Coronary artery (tissue), 2 donors: Measurements from ENCODE around the gene SNU13.

ENCODE experiments used
- DNase-seq: peaks from one replicate; pipeline ENCODE4 v3.0.0-alpha.2; 2017; ENCODE audit warnings: low spot score
- H3K27ac ChIP-seq, 2 donors: fragments of 200-600 bp; sonication (generic); one replicate each; pipeline ENCODE4 v1.5.1; 2016 to 2019
- H3K4me3 ChIP-seq: fragments of 200-600 bp; sonication (generic); 2 replicates; pipeline ENCODE4 v1.5.1; 2016; ENCODE audit warnings: mild to moderate bottlenecking, moderate library complexity
- TF ChIP-seq, protein P1 (sequence below): fragments of 200-600 bp; sonication (generic); IDR thresholded peaks from one replicate; pipeline ENCODE4 v1.5.1; 2019; ENCODE audit warnings: antibody characterized with exemption

The SNU13 gene

DNA sequence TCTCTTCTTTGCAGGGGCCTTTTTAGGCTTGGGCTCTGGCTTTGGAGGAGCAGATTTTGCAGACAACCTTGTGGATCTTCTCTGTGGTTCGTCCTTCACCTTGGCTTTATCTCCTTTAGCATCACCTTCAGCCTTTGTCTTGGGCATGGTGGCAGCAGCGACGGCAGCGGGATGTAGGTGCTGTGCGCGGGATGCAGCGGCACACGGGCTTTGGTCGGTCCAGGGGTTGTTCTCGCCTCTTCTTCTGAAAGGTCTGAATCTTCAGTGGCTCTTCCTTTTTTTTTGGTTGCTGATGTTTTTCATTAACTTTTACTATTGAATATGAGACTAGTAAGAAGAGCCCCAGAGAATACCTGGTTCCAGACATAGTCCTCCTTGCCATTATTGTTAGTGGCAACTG lies 20.7 kb upstream of the SNU13 start:
- TF ChIP-seq, protein P1, sequence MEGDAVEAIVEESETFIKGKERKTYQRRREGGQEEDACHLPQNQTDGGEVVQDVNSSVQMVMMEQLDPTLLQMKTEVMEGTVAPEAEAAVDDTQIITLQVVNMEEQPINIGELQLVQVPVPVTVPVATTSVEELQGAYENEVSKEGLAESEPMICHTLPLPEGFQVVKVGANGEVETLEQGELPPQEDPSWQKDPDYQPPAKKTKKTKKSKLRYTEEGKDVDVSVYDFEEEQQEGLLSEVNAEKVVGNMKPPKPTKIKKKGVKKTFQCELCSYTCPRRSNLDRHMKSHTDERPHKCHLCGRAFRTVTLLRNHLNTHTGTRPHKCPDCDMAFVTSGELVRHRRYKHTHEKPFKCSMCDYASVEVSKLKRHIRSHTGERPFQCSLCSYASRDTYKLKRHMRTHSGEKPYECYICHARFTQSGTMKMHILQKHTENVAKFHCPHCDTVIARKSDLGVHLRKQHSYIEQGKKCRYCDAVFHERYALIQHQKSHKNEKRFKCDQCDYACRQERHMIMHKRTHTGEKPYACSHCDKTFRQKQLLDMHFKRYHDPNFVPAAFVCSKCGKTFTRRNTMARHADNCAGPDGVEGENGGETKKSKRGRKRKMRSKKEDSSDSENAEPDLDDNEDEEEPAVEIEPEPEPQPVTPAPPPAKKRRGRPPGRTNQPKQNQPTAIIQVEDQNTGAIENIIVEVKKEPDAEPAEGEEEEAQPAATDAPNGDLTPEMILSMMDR = no peak
- Histone ChIP-seq H3K4me3 (no peak overlapping the region), H3K27ac (no peak overlapping the region)
- DNase-seq = no peak

DNA sequence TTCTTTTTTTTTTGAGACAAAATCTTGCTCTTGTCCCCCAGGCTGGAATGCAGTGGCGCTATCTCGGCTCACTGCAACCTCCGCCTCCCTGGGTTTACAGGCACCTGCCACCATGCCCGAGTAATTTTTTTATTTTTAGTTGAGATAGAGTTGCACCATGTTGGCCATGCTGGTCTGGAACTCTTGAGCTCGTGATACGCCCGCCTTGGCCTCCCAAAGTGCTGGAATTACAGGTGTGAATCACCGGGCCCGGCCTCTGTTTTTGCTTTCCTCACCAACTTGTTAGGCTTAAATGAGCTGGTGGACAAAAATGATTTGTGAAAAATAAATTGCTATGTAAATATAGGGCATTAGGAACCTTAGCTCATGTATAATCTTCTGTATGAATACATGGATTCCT lies 14.1 kb upstream of the SNU13 start:
- DNase-seq = no peak
- H3K27ac ChIP-seq = no peak overlapping the region
- no peak overlapping the region for H3K4me3 ChIP-seq
- TF ChIP-seq, protein P1 = no peak

DNA sequence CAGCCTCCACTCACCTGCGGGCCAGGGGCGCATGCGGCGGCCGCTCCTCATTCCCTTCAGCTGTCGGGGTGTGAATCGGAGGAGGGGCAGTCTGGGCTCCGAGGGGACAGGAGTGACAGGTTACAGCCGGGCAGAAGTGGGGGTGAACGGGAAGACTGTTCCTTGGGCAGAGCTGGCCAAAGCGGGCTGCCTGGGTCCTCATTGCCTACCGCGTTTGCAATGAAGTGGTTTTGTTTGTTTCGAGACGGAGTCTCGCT lies 11.4 kb upstream of the SNU13 start:
- no peak overlapping the region for H3K27ac ChIP-seq
- DNase-seq = no peak
- TF ChIP-seq, protein P1 = no peak
- H3K4me3 ChIP-seq = no peak overlapping the region

DNA sequence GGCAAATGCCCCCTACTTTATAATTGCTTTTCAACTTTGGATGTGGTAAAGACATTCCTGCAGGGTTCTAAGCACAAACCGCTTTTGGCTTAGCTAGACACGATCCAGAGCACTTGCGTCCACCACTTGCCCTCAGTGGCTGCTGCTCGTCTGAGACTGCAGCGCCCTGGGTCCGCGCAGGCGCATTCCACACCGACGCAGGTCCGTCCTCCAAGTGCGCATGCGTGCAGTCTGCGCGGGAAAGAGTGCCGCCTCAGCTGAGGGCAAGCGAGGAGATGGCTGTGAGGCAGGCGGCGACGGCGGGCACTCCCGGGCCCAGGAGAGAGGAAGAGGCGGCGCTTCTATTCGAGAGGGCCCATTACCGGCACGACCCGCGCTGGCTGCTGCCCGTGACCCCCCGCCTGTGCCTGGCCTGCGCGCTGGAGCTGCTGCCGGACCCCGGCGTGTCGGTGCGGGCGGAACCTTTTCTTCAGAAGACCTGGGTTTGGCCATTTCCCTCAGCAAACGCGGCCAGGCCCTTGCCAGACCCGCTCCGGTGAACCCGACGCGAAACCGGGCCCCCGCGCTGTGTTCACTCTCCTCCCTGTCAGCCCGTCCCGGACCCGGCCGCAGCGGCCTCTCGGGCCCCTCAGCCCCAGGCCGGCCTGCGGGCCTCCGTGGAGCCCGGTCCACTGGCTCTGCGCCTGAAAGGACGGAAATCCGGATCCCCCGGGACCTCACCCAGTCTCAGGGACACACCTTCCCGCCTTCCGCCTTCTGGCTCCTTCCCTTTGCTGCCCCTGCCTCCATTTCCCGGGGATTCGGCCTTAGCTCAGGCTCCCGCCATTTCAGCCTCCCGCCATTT lies 10.8 kb upstream of the SNU13 start, which contains the start of gene MEI1:
MEI1 (plus strand) TSS at position 240 of the 844 bp plus-strand sequence; CDS start at position 276, 36 bp downstream.
- TF ChIP-seq, protein P1 = no peak
- no peak within 1 kb of the TSS for H3K27ac ChIP-seq
- H3K4me3 ChIP-seq = peak within 1 kb of the TSS; percentile 46
- DNase-seq = no peak

DNA sequence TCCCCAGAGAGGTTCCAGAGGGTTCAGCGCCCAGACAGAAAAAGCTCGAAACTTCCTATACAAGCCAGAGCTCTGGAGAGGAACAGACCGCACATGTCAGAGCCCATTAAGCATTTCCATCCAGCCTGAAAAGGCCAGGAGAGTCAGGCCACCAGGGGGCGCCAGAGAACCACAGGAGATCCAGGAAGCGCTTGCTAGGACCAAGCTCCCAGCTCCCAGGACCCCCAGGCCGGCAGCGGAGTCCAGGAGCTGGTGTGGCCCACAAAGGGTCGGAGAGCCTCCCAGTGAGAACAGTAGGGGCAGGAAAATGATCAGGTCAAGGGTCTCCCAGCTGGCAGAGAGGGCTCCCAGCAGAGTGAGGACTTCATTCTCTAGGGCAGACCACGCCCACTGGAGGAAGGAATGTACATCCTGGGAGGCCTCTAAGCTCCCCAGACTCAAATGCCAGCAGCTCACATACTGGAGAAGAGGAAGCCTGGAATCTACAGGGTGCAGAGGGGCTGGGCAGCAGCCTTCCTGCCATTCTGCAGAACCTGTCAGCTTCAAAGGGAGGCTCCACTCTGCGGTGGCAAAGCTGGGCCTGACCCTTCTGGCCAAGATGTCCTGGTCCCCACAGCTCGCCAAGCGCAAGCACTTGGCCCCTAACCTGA lies 8.6 kb upstream of the SNU13 start:
- peak overlapping the region; percentile 54 for H3K4me3 ChIP-seq
- peak; percentile 91 for DNase-seq
- TF ChIP-seq, protein P1 = peak; percentile 97
- H3K27ac ChIP-seq = no peak overlapping the region

DNA sequence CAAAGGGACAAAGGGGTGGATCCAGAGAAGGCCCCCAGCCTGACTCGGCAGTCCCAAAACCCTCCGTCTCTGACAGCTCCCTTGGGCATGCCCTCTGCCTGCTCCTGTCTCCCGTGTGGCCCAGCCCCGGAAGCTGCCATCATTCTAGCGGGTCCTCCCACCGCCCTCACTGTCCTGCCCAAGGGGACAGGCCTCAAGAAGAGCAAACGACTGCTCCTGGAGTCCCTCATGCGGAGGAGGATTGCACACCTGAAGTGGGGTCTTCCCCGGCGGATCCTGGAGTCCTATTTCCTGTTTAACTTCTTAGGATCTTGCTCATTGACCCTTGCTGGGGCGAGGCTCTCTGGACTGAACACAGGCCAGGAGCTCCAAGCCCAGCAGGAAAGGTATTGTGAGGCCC lies 8.0 kb upstream of the SNU13 start:
- no peak overlapping the region for H3K4me3 ChIP-seq
- TF ChIP-seq, protein P1 = no peak
- H3K27ac ChIP-seq = no peak overlapping the region
- no peak for DNase-seq

DNA sequence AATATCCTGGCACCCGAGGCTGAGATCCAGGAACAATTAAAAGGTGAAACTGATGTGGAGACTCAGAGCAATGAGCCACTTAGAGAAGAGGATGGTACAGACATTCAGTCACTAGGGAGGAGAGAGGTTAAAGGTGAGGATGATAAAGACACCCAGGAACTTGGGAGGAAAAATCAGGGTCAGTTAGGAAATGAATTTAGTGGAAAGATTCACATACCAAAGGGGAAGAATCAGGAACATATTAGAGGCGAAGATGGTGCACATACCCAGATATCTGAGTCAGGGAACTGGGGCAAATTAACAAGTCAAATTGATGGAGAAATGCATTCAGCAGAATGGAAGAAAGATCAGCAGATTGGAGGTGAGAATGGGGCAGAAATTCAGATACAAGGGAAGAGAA lies 6.5 kb upstream of the SNU13 start:
- H3K27ac ChIP-seq = no peak overlapping the region
- TF ChIP-seq, protein P1 = no peak
- no peak overlapping the region for H3K4me3 ChIP-seq
- no peak for DNase-seq
